Measurements from ENCODE around the gene MMADHC.
"Not testable (repeated sequence)": the region's sequence is repeated elsewhere in the genome, so short reads cannot be mapped to it uniquely, and the experiment has no call there.

Gene MMADHC

GRCh38 chr2:149594411-149594810 is 6.8 kb upstream of the MMADHC start:
- DNase-seq, result peak; percentile 14

- no peak for DNase-seq
Measured at GRCh38 chr2:149587950-149588487, 444 bp upstream of the MMADHC start.

- no peak for DNase-seq
Measured at GRCh38 chr2:149586898-149587219, 716 bp downstream of the MMADHC start.

- DNase-seq, result peak; percentile 11
Measured at GRCh38 chr2:149586063-149586462, 1.5 kb downstream of the MMADHC start.

GRCh38 chr2:149585166-149585885 is 2.2 kb downstream of the MMADHC start:
- DNase-seq, result no peak

GRCh38 chr2:149579972-149580882 is 7.3 kb downstream of the MMADHC start:
- no peak for DNase-seq

- DNase-seq, result no peak
Measured at GRCh38 chr2:149577269-149577668, 10.3 kb downstream of the MMADHC start.

GRCh38 chr2:149575752-149576151 is 11.8 kb downstream of the MMADHC start:
- no peak for DNase-seq

GRCh38 chr2:149575277-149575676 is 12.3 kb downstream of the MMADHC start:
- no peak for DNase-seq

- DNase-seq, result no peak
Measured at GRCh38 chr2:149573760-149574159, 13.8 kb downstream of the MMADHC start.

GRCh38 chr2:149572102-149572953 is 15.2 kb downstream of the MMADHC start:
- DNase-seq, result no peak

GRCh38 chr2:149568138-149568537 is 19.4 kb downstream of the MMADHC start:
- no peak for DNase-seq

- DNase-seq, result no peak
Measured at GRCh38 chr2:149566652-149567051, 20.9 kb downstream of the MMADHC start.

GRCh38 chr2:149565625-149566024 is 21.9 kb downstream of the MMADHC start:
- not testable (repeated sequence) for DNase-seq

GRCh38 chr2:149564983-149565382 is 22.6 kb downstream of the MMADHC start:
- no peak for DNase-seq

- DNase-seq, result no peak
Measured at GRCh38 chr2:149564097-149564496, 23.5 kb downstream of the MMADHC start.

- DNase-seq, result peak; percentile 66
Measured at GRCh38 chr2:149562324-149562723, 25.3 kb downstream of the MMADHC start.

GRCh38 chr2:149561309-149561926 is 26.2 kb downstream of the MMADHC start:
- peak; percentile 67 for DNase-seq

- DNase-seq, result peak; percentile 13
Measured at GRCh38 chr2:149559341-149560068, 28.1 kb downstream of the MMADHC start.

GRCh38 chr2:149556452-149556851 is 31.1 kb downstream of the MMADHC start:
- DNase-seq, result no peak

- DNase-seq, result no peak
Measured at GRCh38 chr2:149552830-149553229, 34.7 kb downstream of the MMADHC start.

GRCh38 chr2:149552226-149552625 is 35.3 kb downstream of the MMADHC start:
- DNase-seq, result no peak
